H1 (cell line): ENCODE results near the gene AQP11. TPM values are rescaled to one million over a fixed set of nuclear protein-coding genes. Genes with fewer than 3 reads are reported as not detected.

ENCODE experiments used
- FOSL1 ChIP-seq: IDR thresholded peaks from 2 replicates; pipeline ENCODE4 v1.6.1; 2011; ENCODE audit warnings: mild to moderate bottlenecking, low read depth, low read length, moderate library complexity; ENCODE audit not compliant: insufficient read depth
- RNF2 ChIP-seq: fragments of 200-900, 300-1000 bp; sonication (generic); IDR thresholded peaks from 2 replicates; pipeline ENCODE4 v1.7.1; 2016; ENCODE audit warnings: borderline replicate concordance, low read depth, mild to moderate bottlenecking, antibody characterized with exemption, low read length; ENCODE audit not compliant: poor library complexity, severe bottlenecking; ENCODE audit errors: missing control alignments
- SIN3A ChIP-seq, 2 experiments: IDR thresholded peaks in 1 of 2; conservative IDR thresholded peaks in 1 of 2; 2 replicates each; pipeline ENCODE4 v1.6.1; 2011 to 2012; ENCODE audit warnings: low read length in 2 of 2, improper control_type of control experiment in 1 of 2, low read depth in 1 of 2, mild to moderate bottlenecking in 1 of 2
- SP1 ChIP-seq: IDR thresholded peaks from 2 replicates; pipeline ENCODE4 v1.6.1; 2011; ENCODE audit warnings: low read depth, low read length
- TAF7 ChIP-seq: optimal IDR thresholded peaks from 2 replicates; pipeline ENCODE3; 2011; ENCODE audit warnings: low read depth, mild to moderate bottlenecking, inconsistent platforms, low read length, moderate library complexity, borderline replicate concordance
- polyA plus RNA-seq, 7 experiments: library from polyadenylated mRNA; depleted of rRNA in 3 of 7; stranded (reverse) in 5 of 7; unstranded in 2 of 7; fragments of >200 nt in 5 of 7; fragments of 200-250 nt in 2 of 7; gene quantifications; 1 replicate in 5 of 7; 2 replicates in 1 of 7; 4 replicates in 1 of 7; pipeline versions ENCODE4 v1.2.1 to v1.2.3, GENCODE V29; 2011 to 2013; ENCODE audit warnings: missing spikeins in 2 of 7, mixed read lengths in 2 of 7
- total RNA-seq: library from RNA; stranded (reverse); fragmentation: NEBNext Ultra II Directional; extraction: Animal tissue kit (Norgen Biotek cat#: 25700); gene quantifications from 2 replicates; pipeline ENCODE4 v1.2.1, GENCODE V29; 2021
- TF ChIP-seq, protein P1 (sequence below): IDR thresholded peaks from 2 replicates; pipeline ENCODE4 v1.6.1; 2012; ENCODE audit warnings: inconsistent platforms

AQP11 gene
- total and polyA plus RNA-seq, 2 of the 8 experiments (the other 6 are each of a cell fraction or from before 2014, with no cell fraction given) = 1.1 to 1.6 TPM

DNA sequence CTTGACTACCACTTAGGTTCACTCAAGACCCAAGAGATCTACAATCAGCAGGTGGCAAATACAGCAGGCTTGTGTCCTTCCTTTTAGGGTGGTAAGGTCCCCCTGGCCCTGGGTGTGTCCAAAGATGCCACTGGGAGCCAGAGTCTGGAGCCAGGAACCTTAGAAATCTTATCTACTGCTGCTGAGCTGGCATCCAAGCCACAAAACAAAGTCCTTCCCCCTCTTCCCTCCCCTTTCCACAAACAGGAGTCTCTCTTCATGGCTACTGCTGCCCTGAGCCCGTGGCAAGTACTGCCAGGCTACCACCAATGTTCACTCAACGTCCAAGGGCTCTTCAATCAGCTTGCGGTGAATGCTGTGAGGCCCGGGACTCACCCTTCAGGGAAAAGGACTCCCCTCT is 21.4 kb upstream of the AQP11 start (continued):
- TF ChIP-seq, protein P1, sequence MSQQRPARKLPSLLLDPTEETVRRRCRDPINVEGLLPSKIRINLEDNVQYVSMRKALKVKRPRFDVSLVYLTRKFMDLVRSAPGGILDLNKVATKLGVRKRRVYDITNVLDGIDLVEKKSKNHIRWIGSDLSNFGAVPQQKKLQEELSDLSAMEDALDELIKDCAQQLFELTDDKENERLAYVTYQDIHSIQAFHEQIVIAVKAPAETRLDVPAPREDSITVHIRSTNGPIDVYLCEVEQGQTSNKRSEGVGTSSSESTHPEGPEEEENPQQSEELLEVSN = no peak
- no peak for TF ChIP-seq SIN3A (conservative IDR thresholded peaks at IDR 0.05 in 1 of 2, IDR thresholded peaks at IDR 0.05 in 1 of 2; ENCODE audit: low read depth in 1 of 2, low read length in 2 of 2)
- TF ChIP-seq TAF7 = no peak
- TF ChIP-seq FOSL1 = no peak
- no peak for TF ChIP-seq SP1
- no peak for TF ChIP-seq RNF2
